GM19043 (cell line): Measurements from ENCODE around the gene GSKIP.
A peak's percentile ranks its signal among the peaks of the same experiment; 100 is the strongest.

Experiments used
- ATAC-seq: cut with Tn5 transposase; IDR thresholded peaks from one replicate; pipeline ENCODE4 v1.9.1; 2021; ENCODE audit warnings: low read depth; ENCODE audit not compliant: unreplicated experiment

GSKIP gene

DNA sequence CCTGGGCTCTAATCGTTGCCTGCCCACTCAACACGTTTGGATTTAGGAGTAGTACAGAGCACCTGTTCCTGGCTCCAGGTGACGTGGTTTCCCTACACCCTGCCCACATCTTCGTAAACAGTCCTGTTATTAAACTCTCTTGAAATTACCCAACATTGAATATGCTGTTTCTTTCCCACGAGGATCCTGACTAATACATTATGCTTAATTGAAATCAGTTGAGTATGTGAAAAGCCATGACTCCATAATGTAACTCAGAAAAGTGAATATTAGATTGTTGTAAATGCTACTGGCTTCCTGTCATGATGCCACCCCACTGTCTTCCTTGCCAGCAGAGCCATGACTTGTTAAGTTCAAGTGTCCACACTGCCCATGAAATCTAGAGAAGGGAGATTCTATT is 50.2 kb downstream of the GSKIP start:
- no peak for ATAC-seq

DNA sequence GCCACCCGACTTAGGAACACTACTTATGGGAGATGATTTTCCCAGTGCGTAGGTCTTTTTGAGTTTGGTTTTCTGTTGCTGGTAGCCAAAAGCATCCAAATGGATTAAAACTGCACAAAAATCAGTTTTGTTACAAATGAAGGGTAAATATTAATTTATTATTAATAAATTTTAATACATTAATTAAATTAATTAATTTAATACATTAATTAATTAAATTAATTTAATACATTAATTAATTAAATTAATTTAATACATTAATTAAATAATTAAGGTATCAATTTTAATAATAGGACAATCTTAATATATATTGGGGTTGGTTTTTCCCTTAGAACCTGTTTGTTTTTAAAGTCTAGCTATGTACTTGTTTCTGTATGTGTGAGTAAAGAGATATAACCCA is 52.2 kb downstream of the GSKIP start:
- no peak for ATAC-seq

DNA sequence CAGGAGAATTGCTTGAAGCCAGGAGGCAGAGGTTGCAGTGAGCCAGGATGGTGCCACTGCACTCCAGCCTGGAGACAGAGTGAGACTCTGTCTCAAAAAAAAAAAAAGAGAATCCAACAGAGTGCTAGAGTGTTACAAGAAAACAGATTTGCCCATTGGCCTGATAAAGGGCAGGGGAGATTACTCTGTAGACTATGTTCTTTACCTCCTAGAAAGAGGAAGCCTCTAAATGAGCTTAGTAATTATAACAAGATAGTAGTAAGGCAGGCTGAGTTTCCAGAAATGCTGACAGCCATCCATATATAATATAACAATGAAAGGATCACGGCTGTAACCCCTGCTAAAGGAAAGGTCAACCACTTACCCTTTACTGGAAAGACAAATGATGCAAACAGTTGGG is 53.0 kb downstream of the GSKIP start:
- ATAC-seq, result no peak

DNA sequence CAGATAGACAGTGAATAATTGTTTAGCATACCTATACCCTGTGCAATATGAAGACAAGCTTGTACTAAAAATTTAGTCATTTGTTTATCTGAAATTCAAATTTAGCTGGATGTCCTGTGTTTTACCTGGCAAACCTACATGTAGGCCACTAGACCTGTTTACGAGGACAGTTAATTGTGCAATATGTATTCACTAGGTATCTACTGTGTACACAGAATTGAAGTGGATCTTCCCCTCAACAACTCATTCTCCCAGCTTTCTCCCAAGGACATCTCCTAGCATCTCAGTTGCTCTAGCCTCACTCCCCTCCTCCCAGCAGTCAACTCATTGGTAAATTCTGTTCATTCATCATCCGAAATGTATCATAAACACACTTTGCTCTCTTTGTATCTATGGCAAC is 53.9 kb downstream of the GSKIP start:
- no peak for ATAC-seq

DNA sequence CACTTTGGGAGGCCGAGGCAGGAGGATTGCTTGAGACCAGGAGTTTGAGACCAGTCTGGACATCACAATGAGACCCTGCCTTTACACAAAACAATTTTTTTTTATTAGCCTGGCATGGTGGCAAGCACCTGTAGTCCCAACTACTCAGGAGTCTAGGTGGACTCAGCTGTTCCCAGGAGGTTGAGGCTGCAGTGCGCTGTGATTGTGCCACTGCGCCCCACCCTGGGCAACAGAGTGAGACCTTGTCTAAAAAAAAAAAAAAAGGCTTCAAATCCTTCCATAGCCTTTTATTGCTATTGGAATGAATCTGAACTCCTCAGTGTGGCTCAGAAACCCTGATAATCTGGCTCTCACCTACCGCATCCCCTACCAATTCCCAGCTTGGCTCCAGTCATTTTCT is 54.7 kb downstream of the GSKIP start:
- no peak for ATAC-seq

DNA sequence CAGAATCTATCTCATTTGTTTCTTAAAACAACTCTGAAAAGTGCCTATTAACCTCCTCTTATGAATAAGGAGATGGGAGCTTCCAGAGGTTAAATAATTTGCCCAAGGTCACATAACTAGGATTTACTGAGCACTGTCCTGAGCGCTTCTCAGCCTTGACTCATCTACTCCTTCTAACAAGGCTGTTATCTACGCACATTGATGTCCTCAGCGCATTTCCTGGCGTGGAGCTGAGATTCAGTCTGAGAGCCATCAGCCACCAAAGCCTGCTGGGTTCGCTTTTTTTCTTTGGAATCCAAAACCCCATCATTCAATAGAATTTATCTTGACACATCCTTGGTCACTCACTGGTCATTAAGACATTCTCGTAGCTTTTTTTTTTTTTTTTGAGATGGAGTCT is 57.9 kb downstream of the GSKIP start:
- ATAC-seq, result no peak

DNA sequence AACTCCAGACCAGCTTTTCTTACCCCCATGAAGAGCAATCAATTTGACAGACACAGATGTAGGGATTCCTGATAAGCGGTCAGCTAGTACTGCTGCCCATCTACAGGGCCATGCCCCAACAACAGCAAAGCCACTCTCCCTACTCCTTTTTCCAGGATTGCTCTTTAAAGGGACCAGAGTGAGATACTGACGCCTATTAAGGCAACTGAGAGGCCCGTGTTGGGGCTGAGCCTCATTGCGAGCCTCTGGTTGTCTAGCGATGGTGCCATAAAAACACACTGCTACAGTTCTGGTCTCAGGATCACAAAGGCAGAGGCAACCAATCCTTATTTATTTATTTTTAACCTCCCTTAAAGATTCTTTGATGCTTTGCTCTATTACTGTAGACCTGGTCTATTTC is 59.7 kb downstream of the GSKIP start:
- ATAC-seq, result no peak

DNA sequence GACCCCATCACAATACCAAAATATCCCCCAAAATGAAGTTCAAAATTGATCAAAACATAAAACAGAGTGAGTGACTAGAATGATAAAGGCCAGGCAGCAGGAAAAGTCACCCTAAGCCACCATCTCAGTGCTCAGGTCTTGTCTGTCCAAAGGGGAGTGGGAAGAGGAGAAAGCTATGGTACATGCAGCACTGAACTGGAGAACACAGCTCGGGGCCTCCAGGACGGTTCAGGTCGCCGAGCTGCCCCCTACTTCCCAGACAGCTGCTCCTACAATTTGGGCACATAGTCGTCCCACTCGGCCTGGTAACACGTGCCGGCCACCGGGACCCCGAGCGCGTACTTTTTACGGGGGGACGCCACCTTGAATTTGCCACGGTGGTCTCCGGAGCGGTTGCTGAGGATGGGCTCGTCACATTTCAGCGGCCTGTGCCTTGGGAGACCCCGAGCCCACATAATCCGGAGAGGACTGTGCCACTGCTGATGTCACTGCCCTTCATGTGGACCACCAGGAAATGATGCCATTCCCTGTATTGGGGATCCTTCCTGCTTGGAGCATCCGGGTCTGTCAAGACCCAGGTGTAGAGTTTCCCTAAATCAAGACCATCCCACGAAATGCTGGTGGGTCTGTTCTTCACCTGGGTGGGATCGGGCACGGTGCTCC is 60.3 kb downstream of the GSKIP start:
- no peak for ATAC-seq

DNA sequence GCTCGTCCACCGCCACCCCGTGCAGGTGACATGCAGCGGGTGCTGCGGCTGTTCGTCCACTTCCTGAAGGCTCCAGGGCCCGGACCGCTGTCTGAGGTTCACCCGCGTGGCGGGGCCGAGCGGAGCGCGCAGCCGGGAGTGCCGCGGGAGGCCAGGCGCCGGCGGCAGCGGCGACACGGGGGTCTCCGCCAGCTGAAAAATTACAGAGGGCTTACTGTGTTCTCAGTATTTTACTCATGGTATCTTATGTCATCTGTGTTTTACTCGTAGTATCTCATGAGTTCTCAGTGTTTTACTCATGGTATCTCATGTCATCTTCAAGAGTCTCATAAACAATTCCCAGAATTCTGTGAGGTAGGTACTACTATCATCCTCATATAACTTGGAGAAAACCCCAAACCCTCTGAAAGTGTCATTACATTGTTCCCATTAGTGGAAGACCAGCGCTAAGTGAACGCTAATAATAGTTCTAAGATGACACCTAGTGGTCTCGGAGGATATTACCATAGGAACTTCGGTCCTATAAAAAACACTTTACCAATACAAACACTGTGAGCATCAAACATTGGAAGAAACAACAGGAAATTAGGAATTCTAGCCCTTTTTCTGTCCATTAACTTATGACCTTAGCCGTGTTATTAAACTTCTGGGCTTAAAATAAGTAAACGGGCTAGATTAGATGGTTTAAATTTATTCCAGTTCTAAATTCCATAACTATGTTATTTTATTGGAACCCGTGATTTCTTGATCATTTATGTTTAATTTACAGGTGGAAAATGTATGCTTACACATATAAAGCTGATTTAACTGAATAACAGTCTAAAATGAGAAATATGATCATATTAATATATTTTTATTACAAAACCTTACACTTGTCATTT is 61.0 kb downstream of the GSKIP start:
- ATAC-seq, result peak; percentile 84

DNA sequence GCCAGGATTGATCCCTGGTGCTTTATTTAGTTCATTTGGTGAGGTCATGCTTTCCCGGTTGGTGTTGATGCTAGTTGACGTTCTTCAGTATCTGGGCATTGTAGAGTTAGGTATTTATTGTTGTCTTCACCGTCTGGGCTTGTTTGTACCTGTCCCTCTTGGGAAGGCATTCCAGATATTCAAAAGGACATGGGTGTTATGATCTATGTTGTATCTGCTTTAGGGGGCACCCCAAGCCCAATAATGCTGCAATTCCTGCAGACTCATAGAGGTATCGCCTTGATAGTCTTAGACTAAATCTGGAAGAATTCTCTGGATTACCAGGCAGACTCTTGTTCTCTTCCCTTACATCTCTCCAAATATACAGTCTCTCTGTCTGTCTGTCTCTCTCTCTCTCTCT is 70.7 kb downstream of the GSKIP start:
- ATAC-seq, result no peak
